Stimulated activated CD8-positive, alpha-beta memory T cell treated with anti-CD3 and anti-CD28 coated beads, Interleukin-4, amount 100 ng/mL, for 24 hours (primary cell): ENCODE results near the gene IQSEC1.

Experiments
- DNase-seq: peaks from one replicate; pipeline ENCODE4 v3.0.0-alpha.2; 2020; ENCODE audit warnings: low read depth

Gene IQSEC1

GRCh38 chr3:13047296-13048165 is 25.7 kb downstream of the IQSEC1 start:
- DNase-seq, result no peak

DNA sequence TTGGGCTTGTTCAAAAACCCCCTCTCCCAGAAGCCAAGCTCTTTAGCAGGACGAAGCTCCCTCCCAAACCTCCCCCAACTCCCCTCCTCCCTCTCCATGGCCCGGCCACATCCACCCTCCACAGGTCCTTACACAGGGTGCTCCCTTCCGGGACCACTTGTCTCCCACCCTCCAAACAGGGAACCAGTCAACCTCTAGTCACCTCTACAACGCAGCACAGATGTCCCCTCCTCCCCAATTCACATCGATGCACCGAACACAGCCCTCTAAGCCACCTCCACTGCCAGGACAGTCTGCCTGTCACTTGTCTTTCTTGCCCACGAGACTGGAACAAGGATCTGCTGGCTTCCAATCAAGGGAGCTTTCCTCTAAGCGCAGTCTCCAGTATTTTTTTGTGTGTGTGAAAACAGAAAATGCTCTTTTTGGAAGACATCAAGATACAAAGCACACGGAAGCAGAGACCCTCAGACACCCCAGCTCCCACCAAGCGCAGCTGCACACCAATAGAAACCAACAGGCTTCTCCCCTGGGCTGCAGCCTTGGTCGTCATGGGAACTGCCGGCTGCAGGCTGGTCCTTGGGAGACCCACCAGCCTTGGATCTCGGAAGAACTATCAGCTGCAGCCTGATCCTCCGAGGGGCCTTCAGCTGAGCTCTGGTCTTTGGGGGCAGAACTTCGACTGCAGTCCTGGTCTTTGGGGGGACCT is 26.5 kb downstream of the IQSEC1 start:
- DNase-seq, result no peak

- no peak for DNase-seq
Observed at GRCh38 chr3:13045904-13046568, 27.2 kb downstream of the IQSEC1 start.

DNA sequence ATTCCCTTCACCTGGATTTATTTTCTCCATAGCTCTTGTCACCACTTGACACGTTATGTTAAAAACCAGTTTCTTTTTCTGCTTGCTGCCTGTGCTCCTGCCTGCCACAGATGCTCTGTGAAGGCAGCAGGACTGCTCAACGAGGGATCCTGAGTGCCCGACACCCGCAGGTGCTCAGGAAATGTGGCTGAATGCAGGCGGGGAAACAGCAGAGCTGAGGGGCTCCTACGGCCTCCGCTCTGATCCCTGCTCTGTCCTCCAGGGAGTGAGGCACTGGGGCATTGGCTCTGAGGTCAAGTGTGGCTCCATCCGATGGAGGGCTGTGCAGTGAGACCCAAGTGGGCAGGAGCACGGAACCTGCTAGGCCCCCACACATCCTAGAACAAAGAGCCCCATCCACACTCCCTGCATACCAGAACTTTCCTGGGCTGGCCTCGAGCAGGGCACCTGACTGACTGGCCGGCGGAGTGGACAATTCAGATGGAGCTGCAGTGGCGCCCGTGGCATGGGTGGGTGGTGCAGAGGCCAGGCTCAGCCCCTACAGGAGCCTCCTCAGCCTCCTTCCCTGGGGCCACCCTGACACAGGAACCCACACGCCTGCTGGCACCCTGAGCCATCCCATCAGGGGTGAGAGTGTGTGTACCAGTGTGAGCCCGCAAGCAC is 27.9 kb downstream of the IQSEC1 start:
- DNase-seq, result no peak

DNA sequence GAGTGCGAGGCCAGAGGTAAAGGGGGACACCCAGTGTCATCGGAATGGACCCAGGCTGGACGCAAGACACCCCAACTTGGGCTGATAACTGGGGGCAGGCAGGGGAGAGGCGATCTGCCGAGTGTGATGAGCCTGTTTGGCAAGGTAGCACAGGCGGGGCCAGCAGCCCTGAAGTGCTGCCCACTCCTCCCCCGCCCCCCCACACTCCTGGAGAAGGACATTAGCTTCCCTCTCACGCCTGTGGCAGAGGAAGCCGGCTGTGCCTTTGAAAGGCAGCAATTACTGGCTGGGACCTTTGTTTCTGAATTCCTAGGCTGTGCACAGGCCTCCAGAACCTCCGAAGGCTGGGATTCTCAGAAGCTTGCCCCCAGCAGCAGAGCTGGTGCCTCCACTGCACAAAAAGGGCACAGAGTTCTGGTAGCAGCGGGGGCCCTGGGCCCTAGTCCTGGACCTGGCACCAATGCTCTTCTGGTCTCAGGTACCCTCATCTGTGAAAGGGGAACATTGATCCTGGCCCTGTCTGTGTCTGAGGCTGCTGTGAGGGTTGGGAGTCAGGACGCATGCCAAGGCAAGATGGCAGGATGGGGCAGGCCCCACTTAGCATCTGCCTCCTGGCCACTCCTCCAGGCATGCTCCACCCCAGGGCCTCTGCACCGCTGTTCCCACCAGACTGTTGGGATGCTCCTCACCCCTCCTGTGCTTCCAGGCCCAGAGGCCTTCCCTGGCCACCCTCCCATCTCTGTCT is 28.6 kb downstream of the IQSEC1 start:
- no peak for DNase-seq

GRCh38 chr3:13043656-13044055 is 29.6 kb downstream of the IQSEC1 start:
- no peak for DNase-seq

GRCh38 chr3:13042715-13043271 is 30.4 kb downstream of the IQSEC1 start:
- no peak for DNase-seq

DNA sequence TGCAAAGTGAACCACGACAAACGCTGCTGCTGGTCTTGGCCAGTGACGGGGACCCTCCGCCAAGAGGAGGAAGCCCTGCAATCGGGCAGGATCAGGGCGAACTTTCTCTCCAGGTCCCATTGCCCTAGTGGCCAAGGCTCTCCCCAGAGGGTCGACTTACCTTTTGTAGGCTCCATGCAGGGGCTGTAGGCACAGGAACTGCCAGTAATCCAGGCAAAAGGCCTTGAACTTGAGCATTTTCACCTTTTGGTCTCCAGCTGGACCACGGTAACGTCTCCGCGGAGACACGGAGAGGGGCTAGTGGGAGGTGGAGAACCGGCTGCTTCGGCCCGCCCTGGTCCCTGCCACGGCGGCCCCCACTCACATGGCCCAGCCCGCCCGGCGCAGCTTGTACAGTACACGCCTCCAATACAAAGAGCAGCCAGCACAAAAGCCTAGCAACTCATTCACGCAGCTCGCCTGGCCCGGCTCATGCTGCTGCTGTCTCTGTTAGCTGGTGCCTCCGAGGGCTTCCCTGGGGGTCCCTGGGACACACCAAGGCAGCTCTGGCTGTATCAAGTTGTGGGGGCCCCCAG is 31.0 kb downstream of the IQSEC1 start:
- DNase-seq, result no peak

- no peak for DNase-seq
Observed at GRCh38 chr3:13041113-13041776, 32.0 kb downstream of the IQSEC1 start.

- DNase-seq, result peak; percentile 54
Observed at GRCh38 chr3:13040361-13041074, 32.7 kb downstream of the IQSEC1 start.

DNA sequence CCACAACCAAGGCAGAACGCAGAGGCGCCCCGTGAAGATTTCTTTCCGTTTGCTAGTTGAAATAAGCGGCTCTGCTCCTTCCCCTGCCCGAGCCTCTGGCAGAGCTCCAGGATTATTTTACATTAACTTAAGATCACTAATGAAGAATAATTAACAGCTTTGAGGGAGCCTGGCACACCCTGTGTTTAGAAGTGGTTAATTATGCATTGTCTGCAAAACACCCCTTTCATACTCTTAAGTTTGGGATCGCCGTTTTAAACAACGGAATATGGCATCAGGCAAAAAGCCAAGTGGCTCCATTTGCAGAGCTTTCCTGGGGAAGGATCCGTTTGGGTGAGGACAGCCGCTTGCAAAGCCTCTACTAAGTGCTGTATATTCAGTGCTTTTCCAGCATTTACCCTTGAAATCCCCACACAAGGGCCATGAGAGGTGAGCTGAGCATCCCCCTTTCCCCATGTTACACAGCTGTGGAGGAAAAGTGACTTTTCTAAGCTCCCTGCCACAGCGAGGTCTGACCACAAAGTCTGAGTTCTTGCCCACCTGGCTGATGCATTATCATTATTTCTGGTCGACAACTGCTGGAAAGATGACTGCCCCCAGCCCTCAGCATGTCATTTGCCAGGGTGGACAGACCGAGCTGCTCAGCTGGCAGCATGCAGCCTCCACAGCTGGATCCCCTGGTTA is 33.9 kb downstream of the IQSEC1 start:
- no peak for DNase-seq

DNA sequence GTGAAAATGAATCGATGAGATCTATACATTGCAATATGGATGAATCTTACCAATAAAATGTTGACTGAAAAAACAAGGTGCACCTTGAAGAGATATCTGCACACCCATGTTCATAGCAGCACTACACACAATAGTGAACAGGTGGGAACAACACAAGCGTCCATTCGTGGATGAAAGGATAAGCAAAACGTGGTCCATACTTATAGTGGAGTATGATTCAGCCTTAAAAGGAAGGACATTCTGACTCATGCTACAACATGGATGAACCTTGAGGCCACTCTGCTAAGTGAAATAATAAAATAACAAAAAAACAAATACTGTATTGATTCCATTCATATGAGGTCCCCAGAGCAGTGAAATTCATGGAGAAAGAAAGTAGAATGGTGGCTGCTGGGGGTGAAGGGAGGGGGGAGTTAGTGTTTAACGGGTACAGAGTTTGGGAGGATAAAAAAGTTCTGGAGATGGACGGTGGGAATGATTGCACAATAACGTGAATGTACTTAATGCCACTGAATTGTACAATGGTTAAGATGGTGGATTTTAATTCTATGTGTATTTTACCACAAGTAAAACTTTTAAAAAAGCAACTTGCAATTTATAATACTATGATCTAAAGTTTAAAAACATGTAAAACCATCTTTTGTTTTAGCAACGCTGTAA is 35.6 kb downstream of the IQSEC1 start:
- no peak for DNase-seq

GRCh38 chr3:13034861-13035260 is 38.4 kb downstream of the IQSEC1 start:
- no peak for DNase-seq

GRCh38 chr3:13034109-13034800 is 39.0 kb downstream of the IQSEC1 start:
- DNase-seq, result no peak

GRCh38 chr3:13032206-13032605 is 41.0 kb downstream of the IQSEC1 start:
- DNase-seq, result no peak

- DNase-seq, result no peak
Observed at GRCh38 chr3:13031621-13032020, 41.6 kb downstream of the IQSEC1 start.

DNA sequence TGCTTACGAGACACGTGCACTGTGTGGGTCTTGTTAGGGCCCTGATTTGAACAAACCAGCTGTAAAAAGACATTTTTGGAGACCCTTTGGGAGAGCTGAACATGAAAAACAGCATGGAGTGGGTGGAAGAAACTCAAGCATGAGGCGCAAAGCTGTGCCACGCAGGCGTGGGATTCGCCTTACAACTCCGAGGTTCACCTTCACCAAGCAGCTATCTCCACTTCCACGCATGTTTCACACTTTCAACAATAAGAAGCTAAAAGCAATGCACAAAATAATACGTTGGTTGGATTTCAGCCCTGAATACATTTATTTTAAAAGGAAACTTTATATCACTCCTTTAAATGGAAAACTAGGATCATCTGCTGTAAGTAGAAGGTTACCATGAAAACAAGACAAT is 42.5 kb downstream of the IQSEC1 start:
- DNase-seq, result no peak
